ENCODE data around the gene ANXA5.

GRCh38 chr4:121688261-121688660, 8.5 kb downstream of the ANXA5 start:
- no peak for TF ChIP-seq CTCF (IDR thresholded peaks at IDR 0.05; ENCODE audit: low read length)
- TF ChIP-seq EZH2 (optimal IDR thresholded peaks at IDR 0.05; ENCODE audit: low read depth, low read length) = no peak
- TF ChIP-seq EZH2phosphoT487 (IDR thresholded peaks at IDR 0.05; ENCODE audit: low read length) = no peak

Measured in MM.1S (cell line).